Measurements from ENCODE around the gene STX1B. TPM values are rescaled to one million over a fixed set of nuclear protein-coding genes. Genes with fewer than 3 reads are reported as not detected.

Gene STX1B
- total and polyA plus RNA-seq, 4 donors = 0.13 to 2.2 (median 0.89) TPM

- intact Hi-C loops (cut with DNase I) = no loop called here
- Histone ChIP-seq H3K4me3 (ENCODE audit: low read length in 2 of 2) (no peak overlapping the region), H3K27me3 (ENCODE audit: control insufficient read depth in 1 of 2, insufficient read depth in 2 of 2, low read length in 1 of 2) (no peaks in the 10 kb centered on the region), H3K9me3 (ENCODE audit: control insufficient read depth, low read length) (no peaks in the 10 kb centered on the region), H3K4me1 (ENCODE audit: control insufficient read depth in 1 of 2, insufficient read depth in 2 of 2, low read length in 2 of 2) (no peaks in the 10 kb centered on the region), H3K36me3 (ENCODE audit: control insufficient read depth in 1 of 2, insufficient read depth in 2 of 2, low read length in 1 of 2) (no peaks in the 10 kb centered on the region), H3K27ac (ENCODE audit: low read depth in 1 of 2, low read length in 2 of 2) (no peak overlapping the region)
- DNase-seq (no peak), ATAC-seq (ENCODE audit: low FRiP score) (no peak)
- 87% methylated on average over 29 of the region's 29 CpGs for WGBS, 2 donors
Measured at GRCh38 chr16:30992931-30993816, 17.3 kb downstream of the STX1B start.

DNA sequence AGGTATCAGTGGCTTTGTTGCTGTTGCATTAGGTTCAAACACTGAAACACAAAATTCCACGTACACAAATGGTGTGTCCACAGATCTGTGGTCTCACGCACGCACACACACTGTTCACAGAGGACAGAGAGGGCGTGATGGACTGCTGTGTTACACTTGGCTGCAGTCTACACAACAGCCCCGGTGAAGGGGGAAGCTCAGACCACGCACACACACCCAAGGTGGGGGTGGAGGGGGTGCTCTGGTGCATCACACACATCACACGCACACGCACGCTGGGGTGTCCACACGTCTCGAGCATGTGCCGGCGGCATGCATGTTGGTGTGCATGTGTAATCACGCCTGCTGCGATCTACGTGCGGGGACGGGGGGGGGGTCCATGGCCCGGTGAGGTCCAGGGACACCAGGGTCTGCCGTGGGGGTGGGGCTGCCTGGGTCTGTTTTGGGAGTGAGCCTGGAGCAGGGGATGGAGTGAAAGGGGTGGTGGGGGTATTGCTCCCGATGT lies 18.1 kb downstream of the STX1B start:
- ATAC-seq (ENCODE audit: low FRiP score) (no peak), DNase-seq (no peak)
- Histone ChIP-seq H3K4me3 (ENCODE audit: low read length in 2 of 2) (no peak overlapping the region), H3K4me1 (ENCODE audit: control insufficient read depth in 1 of 2, insufficient read depth in 2 of 2, low read length in 2 of 2) (no peaks in the 10 kb centered on the region), H3K36me3 (ENCODE audit: control insufficient read depth in 1 of 2, insufficient read depth in 2 of 2, low read length in 1 of 2) (no peaks in the 10 kb centered on the region), H3K27me3 (ENCODE audit: control insufficient read depth in 1 of 2, insufficient read depth in 2 of 2, low read length in 1 of 2) (no peaks in the 10 kb centered on the region), H3K27ac (ENCODE audit: low read depth in 1 of 2, low read length in 2 of 2) (no peak overlapping the region), H3K9me3 (ENCODE audit: control insufficient read depth, low read length) (no peaks in the 10 kb centered on the region)
- WGBS, 2 donors = 86 to 87% methylated on average over 20 to 21 of the region's 21 CpGs
- intact Hi-C loops (cut with DNase I) = no loop called here

DNA sequence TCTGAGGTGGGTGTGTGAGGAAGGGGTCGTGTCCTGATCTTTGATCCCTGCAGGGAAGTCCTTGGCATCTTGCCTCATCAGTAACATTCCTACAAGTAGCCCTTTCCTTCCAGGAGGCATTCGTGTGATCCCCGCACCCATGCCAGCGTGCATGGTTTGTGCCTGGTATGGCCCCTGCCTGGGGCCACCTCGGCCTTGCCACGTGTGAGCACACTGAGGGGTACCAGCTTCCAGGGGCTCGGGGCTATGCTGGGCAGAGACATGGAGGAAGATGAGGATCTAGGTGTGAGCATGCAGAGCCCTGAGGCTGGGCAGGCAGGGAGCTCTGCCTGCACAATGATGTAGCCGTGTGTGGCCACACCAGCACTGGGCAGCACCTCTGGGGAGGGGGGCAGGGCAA lies 19.4 kb downstream of the STX1B start:
- intact Hi-C loops (cut with DNase I) = no loop called here
- Histone ChIP-seq H3K27ac (ENCODE audit: low read depth in 1 of 2, low read length in 2 of 2) (no peak overlapping the region), H3K9me3 (ENCODE audit: control insufficient read depth, low read length) (no peaks in the 10 kb centered on the region), H3K4me1 (ENCODE audit: control insufficient read depth in 1 of 2, insufficient read depth in 2 of 2, low read length in 2 of 2) (no peaks in the 10 kb centered on the region), H3K27me3 (ENCODE audit: control insufficient read depth in 1 of 2, insufficient read depth in 2 of 2, low read length in 1 of 2) (no peaks in the 10 kb centered on the region), H3K4me3 (ENCODE audit: low read length in 2 of 2) (no peak overlapping the region), H3K36me3 (ENCODE audit: control insufficient read depth in 1 of 2, insufficient read depth in 2 of 2, low read length in 1 of 2) (no peaks in the 10 kb centered on the region)
- DNase-seq (peak in 1 of 2 donors; percentile 68), ATAC-seq (ENCODE audit: low FRiP score) (no peak)
- 76 to 79% methylated on average over 8 of the region's 8 CpGs for WGBS, 2 donors

- Histone ChIP-seq H3K4me3 (ENCODE audit: low read length in 2 of 2) (no peak overlapping the region), H3K4me1 (ENCODE audit: control insufficient read depth in 1 of 2, insufficient read depth in 2 of 2, low read length in 2 of 2) (no peaks in the 10 kb centered on the region), H3K36me3 (ENCODE audit: control insufficient read depth in 1 of 2, insufficient read depth in 2 of 2, low read length in 1 of 2) (no peaks in the 10 kb centered on the region), H3K9me3 (ENCODE audit: control insufficient read depth, low read length) (no peaks in the 10 kb centered on the region), H3K27ac (ENCODE audit: low read depth in 1 of 2, low read length in 2 of 2) (no peak overlapping the region), H3K27me3 (ENCODE audit: control insufficient read depth in 1 of 2, insufficient read depth in 2 of 2, low read length in 1 of 2) (no peaks in the 10 kb centered on the region)
- ATAC-seq (ENCODE audit: low FRiP score) = no peak
- peak in 1 of 2 donors; percentile 71 for DNase-seq
- WGBS, 2 donors = 73 to 75% methylated on average over 12 of the region's 12 CpGs
- intact Hi-C loops (cut with DNase I) = no loop called here
Measured at GRCh38 chr16:30990105-30990504, 20.3 kb downstream of the STX1B start.

- Histone ChIP-seq H3K9me3 (ENCODE audit: control insufficient read depth, low read length) (no peaks in the 10 kb centered on the region), H3K27me3 (ENCODE audit: control insufficient read depth in 1 of 2, insufficient read depth in 2 of 2, low read length in 1 of 2) (no peaks in the 10 kb centered on the region), H3K36me3 (ENCODE audit: control insufficient read depth in 1 of 2, insufficient read depth in 2 of 2, low read length in 1 of 2) (no peaks in the 10 kb centered on the region), H3K4me3 (ENCODE audit: low read length in 2 of 2) (no peak overlapping the region), H3K27ac (ENCODE audit: low read depth in 1 of 2, low read length in 2 of 2) (no peak overlapping the region), H3K4me1 (ENCODE audit: control insufficient read depth in 1 of 2, insufficient read depth in 2 of 2, low read length in 2 of 2) (no peaks in the 10 kb centered on the region)
- no peak for ATAC-seq (ENCODE audit: low FRiP score)
- 83 to 87% methylated on average over 23 of the region's 23 CpGs for WGBS, 2 donors
- intact Hi-C loops (cut with DNase I) = loop anchor here (5.0 to 10.0 kb wide), 5 partner anchors 48 to 878 kb away; partner anchors contain the start of genes VKORC1 (in 1 of the 2), ZNF646 (in 1 of the 2) and ZNF668 (in 1 of the 2)
- DNase-seq = peak in 1 of 2 donors; percentile 64
Measured at GRCh38 chr16:30989469-30990047, 20.9 kb downstream of the STX1B start.

- no peaks in the 10 kb centered on the region for H3K27me3 ChIP-seq (ENCODE audit: control insufficient read depth in 1 of 2, insufficient read depth in 2 of 2, low read length in 1 of 2)
- no peak overlapping the region for H3K4me3 ChIP-seq (ENCODE audit: low read length in 2 of 2)
- 94% methylated on average over 30 of the region's 30 CpGs for WGBS, 2 donors
- H3K27ac ChIP-seq (ENCODE audit: low read depth in 1 of 2, low read length in 2 of 2) = no peak overlapping the region
- no peaks in the 10 kb centered on the region for H3K9me3 ChIP-seq (ENCODE audit: control insufficient read depth, low read length)
- H3K36me3 ChIP-seq (ENCODE audit: control insufficient read depth in 1 of 2, insufficient read depth in 2 of 2, low read length in 1 of 2) = no peaks in the 10 kb centered on the region
- DNase-seq (no peak), ATAC-seq (ENCODE audit: low FRiP score) (no peak)
- intact Hi-C loops (cut with DNase I) = loop anchor here (5.0 to 10.0 kb wide), 5 partner anchors 50 to 880 kb away; partner anchors contain the start of genes VKORC1 (in 1 of the 2), ZNF646 (in 1 of the 2) and ZNF668 (in 1 of the 2)
- H3K4me1 ChIP-seq (ENCODE audit: control insufficient read depth in 1 of 2, insufficient read depth in 2 of 2, low read length in 2 of 2) = no peaks in the 10 kb centered on the region
Measured at GRCh38 chr16:30987581-30988190, 22.8 kb downstream of the STX1B start.

DNA sequence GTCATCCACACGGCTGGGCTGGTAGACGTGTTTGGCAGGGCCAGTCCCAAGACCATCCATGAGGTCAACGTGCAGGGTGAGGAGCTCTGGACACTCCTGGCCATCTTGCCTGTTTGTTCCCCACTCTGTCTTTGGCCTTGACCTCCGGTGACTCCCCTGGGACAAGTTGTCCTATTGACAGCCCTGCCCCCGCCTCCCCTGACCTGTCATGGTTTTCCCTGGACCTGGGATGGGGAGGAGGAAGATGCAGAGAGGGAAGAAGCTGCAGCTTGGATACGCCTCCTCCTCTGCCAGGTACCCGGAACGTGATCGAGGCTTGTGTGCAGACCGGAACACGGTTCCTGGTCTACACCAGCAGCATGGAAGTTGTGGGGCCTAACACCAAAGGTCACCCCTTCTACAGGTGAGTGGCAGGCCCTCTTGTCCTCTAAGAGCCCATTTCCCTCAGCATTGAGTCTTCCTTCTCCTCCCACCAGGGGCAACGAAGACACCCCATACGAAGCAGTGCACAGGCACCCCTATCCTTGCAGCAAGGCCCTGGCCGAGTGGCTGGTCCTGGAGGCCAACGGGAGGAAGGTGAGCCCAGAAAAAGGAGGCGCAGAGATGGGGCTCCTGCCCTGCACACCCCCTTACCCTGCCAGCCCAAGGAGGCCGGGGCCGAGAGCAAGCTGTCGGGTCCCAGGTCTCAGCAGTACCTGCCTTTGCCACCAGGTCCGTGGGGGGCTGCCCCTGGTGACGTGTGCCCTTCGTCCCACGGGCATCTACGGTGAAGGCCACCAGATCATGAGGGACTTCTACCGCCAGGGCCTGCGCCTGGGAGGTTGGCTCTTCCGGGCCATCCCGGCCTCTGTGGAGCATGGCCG lies 24.1 kb downstream of the STX1B start:
- Histone ChIP-seq H3K4me3 (ENCODE audit: low read length in 2 of 2) (no peak overlapping the region), H3K9me3 (ENCODE audit: control insufficient read depth, low read length) (no peaks in the 10 kb centered on the region), H3K27me3 (ENCODE audit: control insufficient read depth in 1 of 2, insufficient read depth in 2 of 2, low read length in 1 of 2) (no peaks in the 10 kb centered on the region), H3K4me1 (ENCODE audit: control insufficient read depth in 1 of 2, insufficient read depth in 2 of 2, low read length in 2 of 2) (no peaks in the 10 kb centered on the region), H3K27ac (ENCODE audit: low read depth in 1 of 2, low read length in 2 of 2) (no peak overlapping the region), H3K36me3 (ENCODE audit: control insufficient read depth in 1 of 2, insufficient read depth in 2 of 2, low read length in 1 of 2) (no peaks in the 10 kb centered on the region)
- DNase-seq = peak in 1 of 2 donors; percentile 70
- ATAC-seq (ENCODE audit: low FRiP score) = no peak
- 91 to 95% methylated on average over 29 of the region's 29 CpGs for WGBS, 2 donors
- intact Hi-C loops (cut with DNase I) = loop anchor here (5.0 to 10.0 kb wide), 5 partner anchors 51 to 881 kb away; partner anchors contain the start of genes VKORC1 (in 1 of the 2), ZNF646 (in 1 of the 2) and ZNF668 (in 1 of the 2)

Measured in aorta (tissue), 5 donors.